Thymus (tissue), 11 donors: ENCODE data around the gene KPNA3. TPM values are rescaled to one million over a fixed set of nuclear protein-coding genes. Genes with fewer than 3 reads are reported as not detected.

Experiments
- DNase-seq, 9 donors: peaks; one replicate each; pipeline ENCODE4 v3.0.0-alpha.2; 2013; ENCODE audit warnings: low spot score in 9 of 9, low read depth in 6 of 9, missing footprints in 1 of 9
- H3K27ac ChIP-seq, 2 donors: one replicate each; pipeline ENCODE4 v1.5.1; 2013; ENCODE audit warnings: control low read depth in 1 of 2, low read depth in 1 of 2, low read length in 1 of 2, mild to moderate bottlenecking in 1 of 2, moderate library complexity in 1 of 2
- H3K27me3 ChIP-seq, 2 donors: one replicate each; pipeline ENCODE4 v1.5.1; 2013; ENCODE audit warnings: low read length in 1 of 2; ENCODE audit not compliant: control insufficient read depth in 2 of 2, insufficient read depth in 1 of 2
- H3K36me3 ChIP-seq, 2 donors: one replicate each; pipeline ENCODE4 v1.5.1; 2013; ENCODE audit warnings: low read length in 1 of 2, mild to moderate bottlenecking in 1 of 2, moderate library complexity in 1 of 2; ENCODE audit not compliant: control insufficient read depth in 2 of 2, insufficient read depth in 2 of 2
- H3K4me1 ChIP-seq, 2 donors: one replicate each; pipeline ENCODE4 v1.5.1; 2013; ENCODE audit warnings: low read length in 2 of 2; ENCODE audit not compliant: control insufficient read depth in 2 of 2, insufficient read depth in 2 of 2
- H3K4me3 ChIP-seq, 2 donors: one replicate each; pipeline ENCODE4 v1.5.1; 2013; ENCODE audit warnings: low read length in 2 of 2, control low read depth in 1 of 2, mild to moderate bottlenecking in 1 of 2
- H3K9me3 ChIP-seq, 2 donors: one replicate each; pipeline ENCODE4 v1.5.1; 2013; ENCODE audit warnings: low read length in 1 of 2, mild to moderate bottlenecking in 1 of 2; ENCODE audit not compliant: control insufficient read depth in 2 of 2, insufficient read depth in 1 of 2
- WGBS: extraction: QIAGEN DNeasy Blood & Tissue Kit; methylation state at CpG from one replicate; pipeline ENCODE4 v1.1.7; 2013; 5-methylcytosine and 5-hydroxymethylcytosine counted together
- polyA plus RNA-seq: library from polyadenylated mRNA; stranded (reverse); fragments of 200-250 nt; gene quantifications from one replicate; pipeline ENCODE4 v1.2.3, GENCODE V29; 2013
- total RNA-seq: library from RNA; stranded (reverse); fragments of 120-200 nt; gene quantifications from one replicate; pipeline ENCODE4 v1.2.4, GENCODE V29; 2013
- donor health status: healthy.

KPNA3 gene
- total and polyA plus RNA-seq, 2 donors, result 17.5 to 26.2 TPM

GRCh38 chr13:49749848-49750247 lies 42.6 kb downstream of the KPNA3 start:
- Histone ChIP-seq H3K9me3 (peaks cover 0 to 2% of the 10 kb centered on the region in 2 donors), H3K36me3 (peaks cover 4 to 9% of the 10 kb centered on the region in 2 donors), H3K27me3 (no peaks in the 10 kb centered on the region), H3K27ac (no peak overlapping the region), H3K4me1 (no peaks in the 10 kb centered on the region), H3K4me3 (no peak overlapping the region)
- 97% methylated on average over 2 of the region's 2 CpGs for WGBS
- DNase-seq, result no peak

- DNase-seq, result no peak
- Histone ChIP-seq H3K9me3 (no peaks in the 10 kb centered on the region), H3K36me3 (peaks cover 4 to 14% of the 10 kb centered on the region in 2 donors), H3K4me3 (no peak overlapping the region), H3K27ac (no peak overlapping the region), H3K4me1 (no peaks in the 10 kb centered on the region), H3K27me3 (no peaks in the 10 kb centered on the region)
- WGBS, result 98% methylated on average over 5 of the region's 5 CpGs
Measured at GRCh38 chr13:49746111-49746510, 46.4 kb downstream of the KPNA3 start.

GRCh38 chr13:49740870-49741269 lies 51.6 kb downstream of the KPNA3 start:
- Histone ChIP-seq H3K9me3 (no peaks in the 10 kb centered on the region), H3K4me1 (no peaks in the 10 kb centered on the region), H3K4me3 (no peak overlapping the region), H3K27ac (no peak overlapping the region), H3K27me3 (no peaks in the 10 kb centered on the region), H3K36me3 (peaks cover 0 to 10% of the 10 kb centered on the region in 2 donors)
- DNase-seq, result no peak
- 98% methylated on average over 2 of the region's 2 CpGs for WGBS

GRCh38 chr13:49739498-49740187 lies 52.8 kb downstream of the KPNA3 start:
- 95% methylated on average over 5 of the region's 5 CpGs for WGBS
- Histone ChIP-seq H3K4me3 (no peak overlapping the region), H3K36me3 (peaks cover 0 to 7% of the 10 kb centered on the region in 2 donors), H3K9me3 (no peaks in the 10 kb centered on the region), H3K27ac (no peak overlapping the region), H3K27me3 (no peaks in the 10 kb centered on the region), H3K4me1 (no peaks in the 10 kb centered on the region)
- no peak for DNase-seq

- WGBS, result 93% methylated on average over 12 of the region's 12 CpGs
- Histone ChIP-seq H3K4me3 (no peak overlapping the region), H3K27me3 (no peaks in the 10 kb centered on the region), H3K27ac (no peak overlapping the region), H3K9me3 (no peaks in the 10 kb centered on the region), H3K4me1 (no peaks in the 10 kb centered on the region), H3K36me3 (peaks cover 4 to 23% of the 10 kb centered on the region in 2 donors)
- no peak for DNase-seq
Measured at GRCh38 chr13:49733181-49733951, 59.1 kb downstream of the KPNA3 start.

- H3K27ac ChIP-seq, result no peak overlapping the region
- DNase-seq, result no peak
- H3K27me3 ChIP-seq, result no peaks in the 10 kb centered on the region
- H3K36me3 ChIP-seq, result peaks cover 7 to 28% of the 10 kb centered on the region in 2 donors
- H3K4me1 ChIP-seq, result no peaks in the 10 kb centered on the region
- no peak overlapping the region for H3K4me3 ChIP-seq
- no peaks in the 10 kb centered on the region for H3K9me3 ChIP-seq
Measured at GRCh38 chr13:49731766-49732165, 60.7 kb downstream of the KPNA3 start.

GRCh38 chr13:49716615-49717014 lies 75.9 kb downstream of the KPNA3 start:
- Histone ChIP-seq H3K36me3 (peaks cover 12 to 41% of the 10 kb centered on the region in 2 donors), H3K9me3 (peaks cover 0 to 1% of the 10 kb centered on the region in 2 donors), H3K27me3 (no peaks in the 10 kb centered on the region), H3K4me3 (no peak overlapping the region), H3K4me1 (no peaks in the 10 kb centered on the region), H3K27ac (no peak overlapping the region)
- no peak for DNase-seq
- WGBS, result 99% methylated on average over 6 of the region's 6 CpGs

- WGBS, result 99% methylated on average over 1 of the region's 1 CpG
- Histone ChIP-seq H3K4me1 (no peaks in the 10 kb centered on the region), H3K36me3 (peaks cover 8 to 49% of the 10 kb centered on the region in 2 donors), H3K9me3 (peaks cover 0 to 1% of the 10 kb centered on the region in 2 donors), H3K27me3 (no peaks in the 10 kb centered on the region), H3K4me3 (no peak overlapping the region), H3K27ac (no peak overlapping the region)
- no peak for DNase-seq
Measured at GRCh38 chr13:49714757-49715156, 77.7 kb downstream of the KPNA3 start.

GRCh38 chr13:49711218-49711863 lies 81.1 kb downstream of the KPNA3 start:
- Histone ChIP-seq H3K27me3 (no peaks in the 10 kb centered on the region), H3K4me3 (no peak overlapping the region), H3K36me3 (peaks cover 11 to 46% of the 10 kb centered on the region in 2 donors), H3K4me1 (no peaks in the 10 kb centered on the region), H3K9me3 (peaks cover 0 to 1% of the 10 kb centered on the region in 2 donors), H3K27ac (no peak overlapping the region)
- WGBS, result 99% methylated on average over 2 of the region's 2 CpGs
- no peak for DNase-seq
